B cell (primary cell): ENCODE data around the gene PDE11A. TPM values are rescaled to one million over a fixed set of nuclear protein-coding genes. Genes with fewer than 3 reads are reported as not detected.

ENCODE experiments used
- ATAC-seq: fragments of 200-7000 bp; cut with Tn5 transposase; one replicate; pipeline ENCODE4 v1.10.0; 2021; ENCODE audit warnings: low read depth, mild to moderate bottlenecking, moderate number of reproducible peaks, moderate library complexity
- CTCF ChIA-PET: fragments of 350-600 bp; sonication (Branson Sonifier 250); formaldehyde crosslinking; loops from one replicate; lab custom pipeline; 2021; ENCODE audit warnings: antibody characterized with exemption, inconsistent platforms; lab: Charles Lee
- POLR2A ChIA-PET: fragments of 350-600 bp; sonication (Branson Sonifier 250); formaldehyde crosslinking; loops from one replicate; lab custom pipeline; 2021; ENCODE audit warnings: antibody characterized with exemption; lab: Charles Lee
- DNase-seq: peaks from one replicate; pipeline ENCODE4 v3.0.0; 2013
- H2AFZ ChIP-seq: 2 replicates; pipeline ENCODE4 v1.6.1; 2012; ENCODE audit warnings: mild to moderate bottlenecking, low read depth, low read length; ENCODE audit not compliant: insufficient read depth, poor library complexity, severe bottlenecking
- H3K27ac ChIP-seq, 2 donors: 1 replicate in 1 of 2; 2 replicates in 1 of 2; pipeline ENCODE4 v1.5.1; 2012 to 2013; ENCODE audit warnings: low read length in 2 of 2, mild to moderate bottlenecking in 2 of 2, moderate library complexity in 1 of 2
- H3K27me3 ChIP-seq, 4 experiments: fragments of 200-600 bp in 1 of 4; sonication (generic) in 1 of 4; replicated peaks in 1 of 4; 1 replicate in 2 of 4; 2 replicates in 2 of 4; pipeline versions ENCODE4 v1.6.1 to v1.7.0; 2013 to 2016; ENCODE audit warnings: low read length in 3 of 4, mild to moderate bottlenecking in 2 of 4, mixed read lengths in 1 of 4, moderate library complexity in 1 of 4; ENCODE audit not compliant: insufficient read depth in 4 of 4, control insufficient read depth in 3 of 4; ENCODE audit errors: control extremely low read depth in 1 of 4
- H3K36me3 ChIP-seq, 2 experiments: replicated peaks in 1 of 2; 1 replicate in 1 of 2; 2 replicates in 1 of 2; pipeline versions ENCODE4 v1.6.1 to v1.7.1; 2013; ENCODE audit warnings: low read length in 1 of 2; ENCODE audit not compliant: insufficient read depth in 2 of 2, control insufficient read depth in 1 of 2; ENCODE audit errors: control extremely low read depth in 1 of 2, extremely low read depth in 1 of 2
- H3K4me1 ChIP-seq, 2 donors: fragments of 200-600 bp in 1 of 2; sonication (generic) in 1 of 2; 1 replicate in 1 of 2; 2 replicates in 1 of 2; pipeline versions ENCODE4 v1.5.1 to v1.6.1; 2013 to 2017; ENCODE audit warnings: low read length in 2 of 2; ENCODE audit not compliant: control insufficient read depth in 2 of 2, insufficient read depth in 2 of 2
- H3K4me2 ChIP-seq: replicated peaks from 2 replicates; pipeline ENCODE3; 2012; ENCODE audit warnings: mild to moderate bottlenecking, low read depth, low read length; ENCODE audit not compliant: poor library complexity, severe bottlenecking
- H3K4me3 ChIP-seq, 5 experiments: fragments of 200-600 bp in 1 of 5; sonication (generic) in 1 of 5; 1 replicate in 3 of 5; 2 replicates in 2 of 5; pipeline versions ENCODE4 v1.5.1 to v1.7.0; 2011 to 2016; ENCODE audit warnings: low read length in 4 of 5, mild to moderate bottlenecking in 4 of 5, low read depth in 2 of 5, control low read depth in 1 of 5, moderate library complexity in 1 of 5; ENCODE audit not compliant: insufficient read depth in 1 of 5; ENCODE audit errors: control extremely low read depth in 1 of 5, extremely low read depth in 1 of 5
- H3K79me2 ChIP-seq: fragments of 200-600 bp; sonication (generic); one replicate; pipeline ENCODE4 v1.6.0; 2016; ENCODE audit warnings: low read length; ENCODE audit not compliant: control insufficient read depth, insufficient read depth
- H3K9ac ChIP-seq: fragments of 200-600 bp; sonication (generic); 2 replicates; pipeline ENCODE4 v1.6.1; 2017; ENCODE audit warnings: mild to moderate bottlenecking, low read length, moderate library complexity
- H3K9me3 ChIP-seq, 3 donors: one replicate each; pipeline versions ENCODE4 v1.6.1 to v1.7.1; 2013; ENCODE audit warnings: low read length in 2 of 3; ENCODE audit not compliant: control insufficient read depth in 2 of 3, insufficient read depth in 1 of 3; ENCODE audit errors: control extremely low read depth in 1 of 3
- H4K20me1 ChIP-seq: 2 replicates; pipeline ENCODE4 v1.6.0; 2012; ENCODE audit warnings: mild to moderate bottlenecking, low read length; ENCODE audit not compliant: insufficient read depth, control insufficient read depth, poor library complexity, severe bottlenecking
- H3K27ac Mint-ChIP-seq: one replicate; pipeline ENCODE4 v1.8.0; 2021; ENCODE audit warnings: mixed read lengths
- H3K27me3 Mint-ChIP-seq: one replicate; pipeline ENCODE4 v1.8.0; 2021; ENCODE audit warnings: mixed read lengths
- H3K4me1 Mint-ChIP-seq: one replicate; pipeline ENCODE4 v1.8.0; 2021; ENCODE audit warnings: mixed read lengths
- H3K4me3 Mint-ChIP-seq: one replicate; pipeline ENCODE4 v1.8.0; 2021; ENCODE audit warnings: mixed read lengths
- H3K9me3 Mint-ChIP-seq: one replicate; pipeline ENCODE4 v1.8.0; 2022; ENCODE audit warnings: mixed read lengths; ENCODE audit not compliant: insufficient read depth
- EZH2 ChIP-seq: IDR thresholded peaks from 2 replicates; pipeline ENCODE4 v1.6.1; 2012; ENCODE audit warnings: borderline replicate concordance, low read depth, mild to moderate bottlenecking, moderate library complexity, low read length; ENCODE audit not compliant: insufficient read depth, poor library complexity, severe bottlenecking
- WGBS: methylation state at CpG from one replicate; pipeline ENCODE4 v1.1.5; 2013; ENCODE audit warnings: missing lambda C conversion rate; ENCODE audit not compliant: insufficient coverage; 5-methylcytosine and 5-hydroxymethylcytosine counted together
- intact Hi-C: fragments of 100-400 bp; cut with micrococcal nuclease; formaldehyde crosslinking; loops from one replicate; pipeline ENCODE4 v1.10.0; 2022
- polyA plus RNA-seq: library from polyadenylated mRNA; depleted of rRNA; stranded (reverse); fragments of >200 nt; gene quantifications from 2 replicates; pipeline ENCODE4 v1.2.3, GENCODE V29; 2012
- total RNA-seq, 2 donors: library from RNA; stranded (reverse); fragments of 120-200 nt in 1 of 2; gene quantifications; 1 replicate in 1 of 2; 2 replicates in 1 of 2; pipeline versions ENCODE4 v1.2.3 to v1.2.4, GENCODE V29; 2013 to 2022
- TF ChIP-seq, protein P1 (sequence below): fragments of 200-600 bp; IDR thresholded peaks from one replicate; pipeline ENCODE4 v1.8.0; 2022; ENCODE audit warnings: antibody characterized with exemption, mild to moderate bottlenecking

The PDE11A gene
- total and polyA plus RNA-seq, 2 donors (not counting 1 experiment from before 2014, with no cell fraction given), result 0.25 TPM; not detected in 1

DNA sequence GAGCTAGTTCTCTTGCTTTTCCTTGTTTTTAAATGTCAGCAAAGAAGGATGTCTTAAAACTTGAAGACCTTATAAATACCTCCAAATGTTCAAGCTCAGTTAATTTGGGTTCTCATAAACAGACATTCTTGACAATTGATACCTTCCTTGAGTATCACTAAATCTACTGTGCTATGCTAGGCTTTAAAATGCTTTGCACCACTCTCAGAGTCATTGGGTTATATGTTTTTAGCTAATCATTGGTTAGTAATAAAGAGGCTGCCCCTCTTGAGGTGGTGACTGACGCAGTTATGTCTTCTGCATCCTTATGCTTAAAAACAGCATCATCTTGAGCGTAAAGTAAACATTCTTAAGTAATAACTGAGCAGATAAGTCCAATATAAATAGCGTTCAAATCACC lies 404.0 kb downstream of the PDE11A start:
- DNase-seq (no peak), ATAC-seq (no peak)
- CTCF ChIA-PET, result no interaction called here
- intact Hi-C loops, result no loop called here
- no peaks in the 10 kb centered on the region for H3K4me1 ChIP-seq
- WGBS, result no CpG with 5 or more reads among the region's 3 CpGs
- no peak overlapping the region for H3K9ac ChIP-seq
- TF ChIP-seq, protein P1, sequence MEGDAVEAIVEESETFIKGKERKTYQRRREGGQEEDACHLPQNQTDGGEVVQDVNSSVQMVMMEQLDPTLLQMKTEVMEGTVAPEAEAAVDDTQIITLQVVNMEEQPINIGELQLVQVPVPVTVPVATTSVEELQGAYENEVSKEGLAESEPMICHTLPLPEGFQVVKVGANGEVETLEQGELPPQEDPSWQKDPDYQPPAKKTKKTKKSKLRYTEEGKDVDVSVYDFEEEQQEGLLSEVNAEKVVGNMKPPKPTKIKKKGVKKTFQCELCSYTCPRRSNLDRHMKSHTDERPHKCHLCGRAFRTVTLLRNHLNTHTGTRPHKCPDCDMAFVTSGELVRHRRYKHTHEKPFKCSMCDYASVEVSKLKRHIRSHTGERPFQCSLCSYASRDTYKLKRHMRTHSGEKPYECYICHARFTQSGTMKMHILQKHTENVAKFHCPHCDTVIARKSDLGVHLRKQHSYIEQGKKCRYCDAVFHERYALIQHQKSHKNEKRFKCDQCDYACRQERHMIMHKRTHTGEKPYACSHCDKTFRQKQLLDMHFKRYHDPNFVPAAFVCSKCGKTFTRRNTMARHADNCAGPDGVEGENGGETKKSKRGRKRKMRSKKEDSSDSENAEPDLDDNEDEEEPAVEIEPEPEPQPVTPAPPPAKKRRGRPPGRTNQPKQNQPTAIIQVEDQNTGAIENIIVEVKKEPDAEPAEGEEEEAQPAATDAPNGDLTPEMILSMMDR, result no peak
- no peak for TF ChIP-seq EZH2
- H4K20me1 ChIP-seq, result no peaks in the 10 kb centered on the region
- H3K27me3 ChIP-seq, result no peaks in the 10 kb centered on the region
- Mint-ChIP-seq H3K4me1 (no peaks in the 10 kb centered on the region), H3K27me3 (peaks cover 3% of the 10 kb centered on the region), H3K4me3 (no peak overlapping the region), H3K27ac (no peak overlapping the region), H3K9me3 (no peaks in the 10 kb centered on the region)
- H3K27ac ChIP-seq, result no peak overlapping the region
- H3K4me3 ChIP-seq, result no peak overlapping the region
- no peaks in the 10 kb centered on the region for H3K9me3 ChIP-seq
- no peaks in the 10 kb centered on the region for H3K36me3 ChIP-seq
- no peak overlapping the region for H2AFZ ChIP-seq
- no peak overlapping the region for H3K4me2 ChIP-seq
- H3K79me2 ChIP-seq, result no peaks in the 10 kb centered on the region
- POLR2A ChIA-PET, result no interaction called here

DNA sequence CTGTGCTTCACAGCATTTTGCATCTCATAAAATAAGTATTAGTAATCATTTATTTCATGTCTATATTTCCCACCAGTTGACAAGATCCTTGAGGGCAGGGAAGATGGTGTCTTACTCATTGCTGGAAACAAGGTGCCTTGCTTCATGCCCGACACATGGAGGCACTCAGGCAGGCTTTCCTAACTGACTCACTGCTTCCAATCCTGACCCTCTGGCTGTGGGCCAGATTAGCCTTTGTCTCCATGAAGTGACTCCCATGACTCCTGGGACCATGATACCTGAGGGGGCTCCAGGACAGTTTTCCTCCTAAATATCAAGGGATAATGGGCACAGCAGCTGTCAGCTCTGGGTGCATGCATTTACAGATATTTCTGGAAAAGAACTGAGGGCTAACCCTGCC lies 405.0 kb downstream of the PDE11A start:
- Histone ChIP-seq H3K9me3 (no peaks in the 10 kb centered on the region), H2AFZ (no peak overlapping the region), H4K20me1 (no peaks in the 10 kb centered on the region), H3K4me2 (no peak overlapping the region), H3K4me3 (no peak overlapping the region), H3K4me1 (no peaks in the 10 kb centered on the region), H3K9ac (no peak overlapping the region), H3K27ac (no peak overlapping the region), H3K79me2 (no peaks in the 10 kb centered on the region), H3K36me3 (no peaks in the 10 kb centered on the region), H3K27me3 (no peaks in the 10 kb centered on the region)
- TF ChIP-seq EZH2, result no peak
- TF ChIP-seq, protein P1, result no peak
- ATAC-seq (no peak), DNase-seq (no peak)
- Mint-ChIP-seq H3K4me3 (no peak overlapping the region), H3K27me3 (no peaks in the 10 kb centered on the region), H3K27ac (no peak overlapping the region), H3K4me1 (no peaks in the 10 kb centered on the region), H3K9me3 (no peaks in the 10 kb centered on the region)
- 0% methylated on average over 1 of the region's 1 CpG for WGBS
- POLR2A ChIA-PET, result no interaction called here
- CTCF ChIA-PET, result no interaction called here
- intact Hi-C loops, result no loop called here
